Lung (tissue), 12 donors: ENCODE results near the gene ZNF710. TPM values are rescaled to one million over a fixed set of nuclear protein-coding genes. Genes with fewer than 3 reads are reported as not detected.
"Not testable (repeated sequence)": the region's sequence is repeated elsewhere in the genome, so short reads cannot be mapped to it uniquely, and the experiment has no call there.

Experiments
- ATAC-seq: fragments of 200-7000 bp; cut with Tn5 transposase; one replicate; pipeline ENCODE4 v1.9.1; 2020; ENCODE audit warnings: moderate number of reproducible peaks; ENCODE audit not compliant: insufficient read depth, low FRiP score
- DNase-seq, 3 donors: peaks; one replicate each; pipeline ENCODE4 v3.0.0-alpha.2; 2013 to 2017
- H3K27ac ChIP-seq, 2 donors: one replicate each; pipeline ENCODE4 v1.5.1; 2013; ENCODE audit warnings: mild to moderate bottlenecking in 2 of 2, moderate library complexity in 2 of 2, control low read depth in 1 of 2, inconsistent platforms in 1 of 2, low read depth in 1 of 2, low read length in 1 of 2
- H3K27me3 ChIP-seq, 3 donors: one replicate each; pipeline ENCODE4 v1.5.1; 2013; ENCODE audit warnings: low read length in 2 of 3; ENCODE audit not compliant: control insufficient read depth in 3 of 3, insufficient read depth in 3 of 3
- H3K36me3 ChIP-seq, 4 donors: one replicate each; pipeline ENCODE4 v1.5.1; 2013; ENCODE audit warnings: low read length in 4 of 4, mild to moderate bottlenecking in 1 of 4, moderate library complexity in 1 of 4; ENCODE audit not compliant: control insufficient read depth in 4 of 4, insufficient read depth in 4 of 4
- H3K4me1 ChIP-seq, 5 donors: one replicate each; pipeline ENCODE4 v1.5.1; 2013; ENCODE audit warnings: low read length in 5 of 5, mild to moderate bottlenecking in 2 of 5, moderate library complexity in 1 of 5; ENCODE audit not compliant: control insufficient read depth in 5 of 5, insufficient read depth in 5 of 5
- H3K4me3 ChIP-seq: one replicate; pipeline ENCODE4 v1.5.1; 2013; ENCODE audit warnings: mild to moderate bottlenecking, control low read depth, moderate library complexity
- H3K9ac ChIP-seq, 2 donors: one replicate each; pipeline ENCODE4 v1.5.1; 2013; ENCODE audit warnings: low read length in 2 of 2, control low read depth in 1 of 2; ENCODE audit not compliant: insufficient read depth in 1 of 2
- H3K9me3 ChIP-seq, 4 donors: one replicate each; pipeline ENCODE4 v1.5.1; 2013; ENCODE audit warnings: low read length in 3 of 4, mild to moderate bottlenecking in 1 of 4, moderate library complexity in 1 of 4; ENCODE audit not compliant: control insufficient read depth in 4 of 4, insufficient read depth in 3 of 4
- CTCF ChIP-seq: IDR thresholded peaks from 2 replicates; pipeline ENCODE4 v1.5.1; 2012; ENCODE audit warnings: mild to moderate bottlenecking; ENCODE audit errors: control extremely low read depth, extremely low read depth
- WGBS, 2 donors: extraction: QIAGEN DNeasy Blood & Tissue Kit; methylation state at CpG; one replicate each; pipeline ENCODE4 v1.1.7; 2013; 5-methylcytosine and 5-hydroxymethylcytosine counted together
- polyA plus RNA-seq, 2 donors: library from polyadenylated mRNA; stranded (reverse); fragments of 200-250 nt; gene quantifications; one replicate each; pipeline ENCODE4 v1.2.1, GENCODE V29; 2013
- total RNA-seq, 2 donors: library from RNA; depleted of rRNA in 1 of 2; stranded (reverse); fragments of >200 nt in 1 of 2; gene quantifications; one replicate each; pipeline ENCODE4 v1.2.1, GENCODE V29; 2014 to 2021
- donor health status: control.
- donor health status: control.
- donor health status: Bipolar disorder and iron deficiency.
- donor health status: healthy.
- donor health status: DM: yes; HTN: yes; CAD: no.

Gene ZNF710
- total and polyA plus RNA-seq, 4 donors: 19.6 to 49.1 (median 38.6) TPM

GRCh38 chr15:90106522-90107117, 105.5 kb downstream of the ZNF710 start:
- WGBS, 2 donors: 78% methylated on average over 7 of the region's 7 CpGs
- H3K27me3 ChIP-seq: no peaks in the 10 kb centered on the region
- no peak for TF ChIP-seq CTCF
- H3K4me1 ChIP-seq: peaks cover 0 to 3% (median 0%) of the 10 kb centered on the region in 5 donors
- peak overlapping the region in 1 of 2 donors; percentile 81 for H3K27ac ChIP-seq
- ATAC-seq: no peak
- no peak for DNase-seq
- no peak overlapping the region for H3K4me3 ChIP-seq
- H3K9me3 ChIP-seq: no peaks in the 10 kb centered on the region
- no peaks in the 10 kb centered on the region for H3K36me3 ChIP-seq
- H3K9ac ChIP-seq: no peak overlapping the region

GRCh38 chr15:90108038-90108437, 106.9 kb downstream of the ZNF710 start:
- DNase-seq, H3K9me3 ChIP-seq, H3K4me1 ChIP-seq, ATAC-seq, H3K27me3 ChIP-seq, H3K4me3 ChIP-seq, H3K27ac ChIP-seq, H3K36me3 ChIP-seq, H3K9ac ChIP-seq: not testable (repeated sequence)
- 95 to 96% methylated on average over 5 of the region's 5 CpGs for WGBS, 2 donors

GRCh38 chr15:90109163-90109751, 108.1 kb downstream of the ZNF710 start:
- not testable (repeated sequence) for DNase-seq, H3K4me3 ChIP-seq, H3K9me3 ChIP-seq, H3K27me3 ChIP-seq, H3K27ac ChIP-seq, H3K9ac ChIP-seq, ATAC-seq, H3K4me1 ChIP-seq, H3K36me3 ChIP-seq
- WGBS, 2 donors: 44 to 51% methylated on average over 3 of the region's 3 CpGs

GRCh38 chr15:90113166-90113565, 112.0 kb downstream of the ZNF710 start:
- no peak overlapping the region for H3K27ac ChIP-seq
- ATAC-seq: no peak
- no peaks in the 10 kb centered on the region for H3K27me3 ChIP-seq
- H3K9ac ChIP-seq: no peak overlapping the region
- DNase-seq: no peak
- H3K9me3 ChIP-seq: peaks cover 0 to 4% (median 1%) of the 10 kb centered on the region in 4 donors
- no peaks in the 10 kb centered on the region for H3K36me3 ChIP-seq
- no peak overlapping the region for H3K4me3 ChIP-seq
- WGBS, 2 donors: 78% methylated on average over 7 of the region's 7 CpGs
- TF ChIP-seq CTCF: no peak
- H3K4me1 ChIP-seq: no peaks in the 10 kb centered on the region
